ENCODE data around the gene OSBPL3.

The OSBPL3 gene

GRCh38 chr7:24873944-24874343 is 106.0 kb downstream of the OSBPL3 start:
- TF ChIP-seq CTCF (IDR thresholded peaks at IDR 0.05; ENCODE audit: extremely low read depth, missing control alignments) = no peak
- DNase-seq (ENCODE audit: low spot score) = no peak

GRCh38 chr7:24871770-24872169 is 108.2 kb downstream of the OSBPL3 start:
- TF ChIP-seq CTCF (IDR thresholded peaks at IDR 0.05; ENCODE audit: extremely low read depth, missing control alignments) = no peak
- no peak for DNase-seq (ENCODE audit: low spot score)

GRCh38 chr7:24870766-24871165 is 109.2 kb downstream of the OSBPL3 start:
- DNase-seq (ENCODE audit: low spot score) = no peak

GRCh38 chr7:24869572-24869971 is 110.4 kb downstream of the OSBPL3 start:
- DNase-seq (ENCODE audit: low spot score) = no peak
- no peak for TF ChIP-seq CTCF (IDR thresholded peaks at IDR 0.05; ENCODE audit: extremely low read depth, missing control alignments)

More at GRCh38 chr7:24870766-24871165, 109.2 kb downstream of the OSBPL3 start:
- no peak for TF ChIP-seq CTCF (IDR thresholded peaks at IDR 0.05; ENCODE audit: extremely low read depth, missing control alignments)

GRCh38 chr7:24868741-24869140 is 111.2 kb downstream of the OSBPL3 start:
- DNase-seq (ENCODE audit: low spot score) = no peak
- TF ChIP-seq CTCF (IDR thresholded peaks at IDR 0.05; ENCODE audit: extremely low read depth, missing control alignments) = no peak

GRCh38 chr7:24866004-24866615 is 113.9 kb downstream of the OSBPL3 start:
- TF ChIP-seq CTCF (IDR thresholded peaks at IDR 0.05; ENCODE audit: extremely low read depth, missing control alignments) = no peak
- no peak for DNase-seq (ENCODE audit: low spot score)

GRCh38 chr7:24864214-24864817 is 115.7 kb downstream of the OSBPL3 start:
- no peak for DNase-seq (ENCODE audit: low spot score)
- no peak for TF ChIP-seq CTCF (IDR thresholded peaks at IDR 0.05; ENCODE audit: extremely low read depth, missing control alignments)
